CD1c-positive myeloid dendritic cell (primary cell): ENCODE results near the gene DVL1.
"Not testable (repeated sequence)": the region's sequence is repeated elsewhere in the genome, so short reads cannot be mapped to it uniquely, and the experiment has no call there.

Experiments
- DNase-seq: peaks from one replicate; pipeline ENCODE4 v3.0.0-alpha.2; 2016; ENCODE audit errors: extremely low spot score

Gene DVL1

GRCh38 chr1:1327291-1327690 lies 21.9 kb downstream of the DVL1 start:
- DNase-seq = no peak

GRCh38 chr1:1326075-1326605 lies 23.1 kb downstream of the DVL1 start:
- DNase-seq = no peak

GRCh38 chr1:1325288-1326074 lies 23.7 kb downstream of the DVL1 start:
- no peak for DNase-seq

GRCh38 chr1:1324524-1325287 lies 24.5 kb downstream of the DVL1 start, which contains the start of the genes CPTP and INTS11:
CPTP (plus strand) TSS chr1:1324802; CDS start chr1:1326911, 2,109 bp downstream.
INTS11 (minus strand) TSS chr1:1324660; CDS start chr1:1324608, 52 bp downstream.
- peak; percentile 96 for DNase-seq

- DNase-seq = no peak
Measured at GRCh38 chr1:1324084-1324523, 25.1 kb downstream of the DVL1 start.

- DNase-seq = no peak
Measured at GRCh38 chr1:1322952-1323351, 26.3 kb downstream of the DVL1 start.

GRCh38 chr1:1322418-1322817 lies 26.8 kb downstream of the DVL1 start:
- DNase-seq = no peak

GRCh38 chr1:1321477-1321876 lies 27.7 kb downstream of the DVL1 start:
- no peak for DNase-seq

GRCh38 chr1:1320666-1321448 lies 28.4 kb downstream of the DVL1 start:
- DNase-seq = no peak

GRCh38 chr1:1319646-1319941 lies 29.6 kb downstream of the DVL1 start:
- DNase-seq = no peak

- DNase-seq = no peak
Measured at GRCh38 chr1:1318777-1319645, 30.2 kb downstream of the DVL1 start.

GRCh38 chr1:1318131-1318652 lies 31.0 kb downstream of the DVL1 start:
- DNase-seq = no peak

GRCh38 chr1:1317420-1317819 lies 31.8 kb downstream of the DVL1 start:
- no peak for DNase-seq

- not testable (repeated sequence) for DNase-seq
Measured at GRCh38 chr1:1316199-1316598, 33.0 kb downstream of the DVL1 start.

GRCh38 chr1:1315435-1315954 lies 33.7 kb downstream of the DVL1 start:
- no peak for DNase-seq

- no peak for DNase-seq
Measured at GRCh38 chr1:1314678-1315335, 34.4 kb downstream of the DVL1 start.

- DNase-seq = no peak
Measured at GRCh38 chr1:1314237-1314586, 35.0 kb downstream of the DVL1 start.

GRCh38 chr1:1313500-1314236 lies 35.5 kb downstream of the DVL1 start:
- DNase-seq = no peak
